VCaP (cell line): ENCODE measurements around the gene TTF1.

Source experiments
- H3K27ac ChIP-seq: fragments of 450-650 bp; 2 replicates; pipeline ENCODE4 v1.5.1; 2017
- TF ChIP-seq, protein P1 (sequence below): fragments of 450-650 bp; conservative IDR thresholded peaks from 2 replicates; pipeline ENCODE4 v1.5.1; 2017; ENCODE audit warnings: mild to moderate bottlenecking, moderate library complexity

Gene TTF1

DNA sequence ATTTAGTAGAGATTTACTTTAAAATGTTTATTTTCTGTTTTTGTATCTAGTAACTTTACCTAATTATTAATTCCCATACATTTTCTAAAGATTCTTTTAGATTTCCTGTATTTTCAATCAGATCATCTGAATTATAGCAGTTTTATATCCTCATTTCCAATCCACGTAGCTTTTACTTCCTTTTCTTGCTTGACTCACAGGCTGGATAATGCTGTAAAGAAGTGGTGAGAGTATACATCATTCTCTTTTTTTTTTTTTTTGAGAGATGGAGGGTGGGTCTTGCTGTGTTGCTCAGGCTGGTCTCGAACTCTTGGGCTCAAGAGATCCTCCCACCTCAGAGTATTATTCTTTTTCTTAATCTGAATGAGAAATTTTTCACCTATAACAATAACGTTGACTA is 40.7 kb downstream of the TTF1 start:
- TF ChIP-seq, protein P1, sequence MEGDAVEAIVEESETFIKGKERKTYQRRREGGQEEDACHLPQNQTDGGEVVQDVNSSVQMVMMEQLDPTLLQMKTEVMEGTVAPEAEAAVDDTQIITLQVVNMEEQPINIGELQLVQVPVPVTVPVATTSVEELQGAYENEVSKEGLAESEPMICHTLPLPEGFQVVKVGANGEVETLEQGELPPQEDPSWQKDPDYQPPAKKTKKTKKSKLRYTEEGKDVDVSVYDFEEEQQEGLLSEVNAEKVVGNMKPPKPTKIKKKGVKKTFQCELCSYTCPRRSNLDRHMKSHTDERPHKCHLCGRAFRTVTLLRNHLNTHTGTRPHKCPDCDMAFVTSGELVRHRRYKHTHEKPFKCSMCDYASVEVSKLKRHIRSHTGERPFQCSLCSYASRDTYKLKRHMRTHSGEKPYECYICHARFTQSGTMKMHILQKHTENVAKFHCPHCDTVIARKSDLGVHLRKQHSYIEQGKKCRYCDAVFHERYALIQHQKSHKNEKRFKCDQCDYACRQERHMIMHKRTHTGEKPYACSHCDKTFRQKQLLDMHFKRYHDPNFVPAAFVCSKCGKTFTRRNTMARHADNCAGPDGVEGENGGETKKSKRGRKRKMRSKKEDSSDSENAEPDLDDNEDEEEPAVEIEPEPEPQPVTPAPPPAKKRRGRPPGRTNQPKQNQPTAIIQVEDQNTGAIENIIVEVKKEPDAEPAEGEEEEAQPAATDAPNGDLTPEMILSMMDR: no peak
- H3K27ac ChIP-seq: no peak overlapping the region

DNA sequence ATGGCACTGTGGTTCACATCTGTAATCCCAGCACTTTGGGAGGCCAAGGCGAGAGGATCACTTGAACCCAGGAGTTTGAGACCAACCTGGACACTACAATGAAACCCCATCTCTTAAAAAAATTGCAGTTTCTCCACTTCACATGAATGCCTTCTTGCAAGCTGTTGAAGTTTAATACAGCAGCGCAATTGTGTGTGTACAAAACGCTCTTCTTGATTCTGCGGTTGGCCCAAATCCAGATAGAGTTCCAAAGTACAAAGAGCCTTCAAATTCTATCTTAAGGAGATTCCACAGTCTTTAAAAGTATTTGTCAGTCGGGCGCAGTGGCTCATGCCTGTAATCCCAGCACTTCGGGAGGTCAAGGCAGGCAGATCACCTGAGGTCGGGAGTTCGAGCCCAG is 42.6 kb downstream of the TTF1 start:
- TF ChIP-seq, protein P1: no peak
- no peak overlapping the region for H3K27ac ChIP-seq

DNA sequence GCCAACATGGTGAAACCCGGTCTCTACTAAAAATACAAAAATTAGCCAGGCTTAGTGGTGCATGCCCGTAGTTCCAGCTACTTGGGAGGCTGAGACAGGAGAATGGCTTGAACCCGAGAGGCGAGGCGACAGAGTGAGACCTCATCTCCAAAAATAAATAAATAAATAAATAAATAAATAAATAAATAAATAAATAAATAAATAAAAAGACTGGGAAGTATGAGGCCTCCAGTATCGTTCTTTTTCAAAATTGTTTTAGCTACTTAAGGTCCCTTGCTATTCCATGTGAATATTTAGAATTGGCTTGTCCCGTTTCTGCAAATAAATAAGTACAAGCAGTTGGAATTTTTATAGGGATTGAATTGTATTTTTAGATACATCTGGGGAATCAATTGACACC is 48.9 kb downstream of the TTF1 start:
- TF ChIP-seq, protein P1: no peak
- H3K27ac ChIP-seq: no peak overlapping the region

DNA sequence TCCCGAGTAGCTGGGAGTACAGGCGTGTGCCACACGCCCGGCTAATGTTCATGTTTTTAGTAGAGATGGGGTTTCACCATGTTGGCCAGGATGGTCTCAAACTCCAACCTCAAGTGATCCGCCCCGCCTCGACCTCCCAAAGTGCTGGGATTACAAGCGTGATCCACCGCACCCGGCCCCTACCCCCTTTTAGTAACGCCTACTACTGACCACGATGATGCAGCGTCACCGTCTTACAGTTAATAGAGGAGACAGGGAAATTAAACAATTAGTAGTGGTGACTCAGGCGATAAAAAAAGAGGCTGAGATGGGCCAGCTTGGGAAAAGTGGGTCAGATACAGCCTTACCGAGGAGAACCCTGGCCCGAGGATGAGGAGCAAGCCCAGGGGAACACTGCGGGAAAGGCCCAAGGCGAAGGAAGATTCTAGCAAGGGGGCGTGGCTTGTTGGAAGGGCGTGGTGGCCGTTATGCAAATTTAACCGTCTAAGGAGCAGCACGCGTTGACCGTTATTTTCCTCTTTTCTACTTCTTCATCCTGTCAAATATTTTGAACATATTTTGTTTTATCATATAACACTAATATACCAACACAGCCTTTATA is 50.2 kb downstream of the TTF1 start:
- TF ChIP-seq, protein P1: no peak

DNA sequence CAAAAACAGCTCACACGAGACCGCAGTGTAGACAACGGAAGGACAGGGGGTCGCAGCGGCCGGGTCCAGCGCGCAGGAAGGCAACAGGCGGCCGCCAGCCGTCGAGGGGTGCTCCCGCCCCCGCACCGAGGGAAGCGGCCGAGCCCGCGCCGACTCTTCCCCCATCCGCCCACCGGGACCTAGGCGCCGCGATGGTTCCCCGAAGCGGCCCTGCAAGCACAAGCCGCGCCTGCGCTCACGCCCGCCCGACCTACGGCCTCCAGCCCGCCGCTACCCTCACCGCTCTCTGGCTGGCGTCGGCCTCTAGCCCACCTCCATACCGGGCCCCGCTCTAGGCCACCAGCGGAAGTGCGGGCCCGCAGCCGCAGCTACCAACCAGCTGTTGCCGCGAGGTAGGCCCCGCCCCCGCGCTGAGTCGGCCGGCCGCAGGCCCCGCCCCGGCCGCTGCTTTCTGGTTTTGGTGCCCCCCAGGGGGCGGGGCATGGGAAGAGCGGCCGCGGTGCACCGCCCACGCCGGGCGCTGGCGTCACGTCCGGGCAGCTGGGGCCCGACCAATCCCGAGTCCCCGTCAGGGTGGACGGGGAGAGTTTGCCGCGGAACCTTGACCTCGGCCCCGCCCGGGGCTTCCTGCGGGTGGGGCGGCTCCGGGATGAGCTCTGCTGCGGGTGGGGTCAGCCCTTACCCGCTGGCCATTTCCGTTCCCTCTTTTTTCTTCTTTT is 51.8 kb downstream of the TTF1 start, which contains the start of gene SETX:
Gene SETX, minus strand, starts transcription at position 350 of the 719 bp plus-strand sequence. CDS start 5,558 bp downstream, outside the sequence.
- peak within 1 kb of the TSS; percentile 91 for H3K27ac ChIP-seq
- TF ChIP-seq, protein P1: no peak

More for the DNA sequence above, 50.2 kb downstream of the TTF1 start:
- no peak overlapping the region; the same call in 1 of the 2 replicates for H3K27ac ChIP-seq

DNA sequence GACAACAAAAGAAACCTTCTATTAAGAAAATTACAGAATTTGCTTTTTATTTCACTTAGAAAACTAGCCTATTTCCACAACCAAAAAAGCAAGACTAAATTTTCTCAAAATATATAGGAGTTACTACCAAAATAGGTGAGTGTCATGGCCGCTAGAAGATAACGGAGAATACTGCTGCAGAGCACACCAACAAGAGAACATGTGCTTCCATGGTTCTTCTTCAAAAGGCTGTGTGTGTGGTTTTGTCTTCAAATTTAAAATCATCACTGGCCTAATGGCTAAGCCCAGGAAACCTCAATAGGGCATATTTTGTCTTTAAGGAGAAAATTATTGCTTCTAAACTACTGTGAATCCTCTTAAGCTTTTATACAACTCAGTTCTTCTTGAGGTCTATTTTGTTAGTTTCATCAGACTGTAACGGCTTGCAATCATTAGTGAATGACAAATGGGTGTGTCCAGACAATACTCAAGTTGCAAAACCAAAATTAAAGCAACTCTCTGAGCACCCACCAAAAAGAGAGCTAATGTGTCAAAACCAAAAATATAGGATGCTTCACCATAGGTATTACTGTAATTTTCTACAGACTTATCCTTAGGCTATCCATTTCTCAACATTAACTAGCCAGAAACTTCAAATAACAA is 55.1 kb downstream of the TTF1 start:
- TF ChIP-seq, protein P1: no peak
- H3K27ac ChIP-seq: no peak overlapping the region

DNA sequence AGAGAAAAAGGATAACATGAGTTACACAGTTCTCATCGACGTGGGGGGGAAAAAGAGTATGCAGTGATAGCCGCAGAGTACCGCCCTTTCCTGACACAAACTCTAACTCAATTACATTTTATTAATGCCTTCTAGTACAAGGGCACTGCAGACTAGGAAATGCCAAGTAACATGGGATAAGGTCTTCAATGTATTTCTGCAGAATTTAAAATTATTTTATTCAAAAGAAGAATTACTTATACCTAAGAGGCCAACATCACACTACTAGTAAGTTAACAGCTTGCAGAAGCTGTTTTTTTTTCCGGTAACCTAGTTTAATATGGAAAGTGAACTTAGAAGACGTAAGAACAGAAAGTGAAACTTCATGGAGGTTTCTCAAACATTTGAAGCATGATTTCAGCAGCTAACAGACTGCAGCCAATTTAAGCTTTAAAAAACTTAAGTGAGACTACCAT is 55.8 kb downstream of the TTF1 start:
- TF ChIP-seq, protein P1: no peak
- H3K27ac ChIP-seq: no peak overlapping the region
